GM23248 (cell line): ENCODE measurements around the gene CACHD1. TPM values are rescaled to one million over a fixed set of nuclear protein-coding genes. Genes with fewer than 3 reads are reported as not detected.

ENCODE experiments used
- DNase-seq: peaks from one replicate; pipeline ENCODE4 v3.0.0-alpha.2; 2015
- H2AFZ ChIP-seq: fragments of 200-600 bp; sonication (generic); 2 replicates; pipeline ENCODE4 v1.6.1; 2016; ENCODE audit warnings: antibody characterized with exemption
- H3F3A ChIP-seq: fragments of 200-600 bp; sonication (generic); 2 replicates; pipeline ENCODE4 v1.6.1; 2016; ENCODE audit warnings: mild to moderate bottlenecking, antibody characterized with exemption, mixed run types; ENCODE audit not compliant: insufficient read depth
- H3K27ac ChIP-seq: fragments of 200-600 bp; sonication (generic); 2 replicates; pipeline ENCODE4 v1.5.1; 2016; ENCODE audit warnings: mild to moderate bottlenecking
- H3K27me3 ChIP-seq: fragments of 200-600 bp; sonication (generic); replicated peaks from 2 replicates; pipeline ENCODE4 v1.6.1; 2016; ENCODE audit warnings: mild to moderate bottlenecking; ENCODE audit not compliant: insufficient read depth
- H3K36me3 ChIP-seq: fragments of 200-600 bp; sonication (generic); 2 replicates; pipeline ENCODE4 v1.6.1; 2016; ENCODE audit warnings: low read depth, mild to moderate bottlenecking
- H3K4me1 ChIP-seq: fragments of 200-600 bp; sonication (generic); 2 replicates; pipeline ENCODE4 v1.6.1; 2016; ENCODE audit warnings: mild to moderate bottlenecking; ENCODE audit not compliant: insufficient read depth
- H3K4me2 ChIP-seq: fragments of 200-600 bp; sonication (generic); one replicate; pipeline ENCODE4 v1.6.1; 2016; ENCODE audit warnings: mild to moderate bottlenecking; ENCODE audit not compliant: unreplicated experiment
- H3K4me3 ChIP-seq: fragments of 200-600 bp; sonication (generic); 2 replicates; pipeline ENCODE4 v1.5.1; 2016; ENCODE audit warnings: mild to moderate bottlenecking
- H3K79me2 ChIP-seq: fragments of 200-600 bp; sonication (generic); 2 replicates; pipeline ENCODE4 v1.6.1; 2016; ENCODE audit warnings: mild to moderate bottlenecking; ENCODE audit not compliant: insufficient read depth
- H3K9ac ChIP-seq: fragments of 200-600 bp; sonication (generic); 2 replicates; pipeline ENCODE4 v1.6.1; 2016; ENCODE audit warnings: mild to moderate bottlenecking
- H3K9me2 ChIP-seq: fragments of 200-600 bp; sonication (generic); 2 replicates; pipeline ENCODE4 v1.6.1; 2016; ENCODE audit warnings: mixed run types, mild to moderate bottlenecking, moderate library complexity; ENCODE audit not compliant: insufficient read depth
- H3K9me3 ChIP-seq: fragments of 200-600 bp; sonication (generic); one replicate; pipeline ENCODE4 v1.6.1; 2017; ENCODE audit warnings: low read depth
- H4K20me1 ChIP-seq: fragments of 200-600 bp; sonication (generic); 2 replicates; pipeline ENCODE4 v1.6.0; 2016; ENCODE audit not compliant: insufficient read depth
- EZH2 ChIP-seq: fragments of 200-600 bp; sonication (generic); IDR thresholded peaks from 2 replicates; pipeline ENCODE4 v1.6.1; 2018; ENCODE audit warnings: antibody characterized with exemption, mild to moderate bottlenecking; ENCODE audit not compliant: insufficient read depth, poor library complexity, severe bottlenecking
- EZH2phosphoT487 ChIP-seq: fragments of 200-600 bp; sonication (generic); IDR thresholded peaks from 2 replicates; pipeline ENCODE4 v1.6.1; 2018; ENCODE audit warnings: antibody characterized with exemption, moderate library complexity, mild to moderate bottlenecking, low read depth; ENCODE audit not compliant: insufficient read depth
- WGBS, 2 experiments: methylation state at CpG; one replicate each; pipeline ENCODE4 v1.1.6; 2015 to 2017; ENCODE audit warnings: low lambda C conversion rate in 2 of 2, low coverage in 1 of 2; ENCODE audit errors: missing lambda C conversion rate in 2 of 2; 5-methylcytosine and 5-hydroxymethylcytosine counted together
- in situ Hi-C: fragments of 300-500 bp; cut with MboI; formaldehyde crosslinking; loops from 2 replicates; pipeline ENCODE4 v1.15.0; 2020
- polyA plus RNA-seq: library from polyadenylated mRNA; unstranded; fragments of >200 nt; fragmentation: Nextera tagmentation; extraction: Ambion mirVana; gene quantifications from 2 replicates; pipeline ENCODE4 v1.2.1, GENCODE V29; 2016
- total RNA-seq: library from RNA; depleted of rRNA; stranded (reverse); fragments of >200 nt; shearing (Covaris generic); gene quantifications from 2 replicates; pipeline ENCODE4 v1.2.3, GENCODE V29; 2014

The CACHD1 gene
- total and polyA plus RNA-seq, 2 experiments from 2014 or later: 1.9 to 9.3 TPM

GRCh38 chr1:64497088-64497883, 27.4 kb downstream of the CACHD1 start:
- Histone ChIP-seq H3K9me3 (no peaks in the 10 kb centered on the region), H3K4me2 (no peak overlapping the region), H3K4me1 (peaks cover 11% of the 10 kb centered on the region; the same call in 1 of the 2 replicates), H3K79me2 (no peaks in the 10 kb centered on the region), H3K36me3 (no peaks in the 10 kb centered on the region), H3K4me3 (no peak overlapping the region), H3K27ac (no peak overlapping the region), H3F3A (no peaks in the 10 kb centered on the region), H2AFZ (no peak overlapping the region), H3K9ac (no peak overlapping the region), H3K27me3 (no peaks in the 10 kb centered on the region), H4K20me1 (no peaks in the 10 kb centered on the region), H3K9me2 (no peaks in the 10 kb centered on the region)
- in situ Hi-C loops: no loop called here
- 46 to 52% methylated on average over 4 of the region's 4 CpGs for WGBS, 2 experiments
- DNase-seq: peak; percentile 50
- no peak for TF ChIP-seq EZH2
- no peak for TF ChIP-seq EZH2phosphoT487

GRCh38 chr1:64498325-64498724, 28.4 kb downstream of the CACHD1 start:
- Histone ChIP-seq H3K4me3 (no peak overlapping the region), H3K27me3 (no peaks in the 10 kb centered on the region), H3K9me3 (no peaks in the 10 kb centered on the region), H3F3A (no peaks in the 10 kb centered on the region), H3K4me2 (no peak overlapping the region), H3K36me3 (no peaks in the 10 kb centered on the region), H3K27ac (no peak overlapping the region), H3K9me2 (no peaks in the 10 kb centered on the region), H2AFZ (no peak overlapping the region), H3K79me2 (no peaks in the 10 kb centered on the region), H3K9ac (no peak overlapping the region), H4K20me1 (no peaks in the 10 kb centered on the region), H3K4me1 (peaks cover 11% of the 10 kb centered on the region; the same call in 1 of the 2 replicates)
- no peak for TF ChIP-seq EZH2
- TF ChIP-seq EZH2phosphoT487: no peak
- no peak for DNase-seq
- 91% methylated on average over 4 of the region's 4 CpGs for WGBS, 2 experiments
- in situ Hi-C loops: no loop called here

GRCh38 chr1:64499011-64499410, 29.1 kb downstream of the CACHD1 start:
- no peak overlapping the region for H3K27ac ChIP-seq
- DNase-seq: no peak
- H3K4me3 ChIP-seq: no peak overlapping the region
- no peaks in the 10 kb centered on the region for H3K27me3 ChIP-seq
- no peak overlapping the region for H3K4me2 ChIP-seq
- no peaks in the 10 kb centered on the region for H3F3A ChIP-seq
- H3K9me2 ChIP-seq: no peaks in the 10 kb centered on the region
- WGBS, 2 experiments: 95 to 97% methylated on average over 6 of the region's 6 CpGs
- peaks cover 11% of the 10 kb centered on the region; the same call in 1 of the 2 replicates for H3K4me1 ChIP-seq
- no peaks in the 10 kb centered on the region for H3K36me3 ChIP-seq
- H3K9me3 ChIP-seq: no peaks in the 10 kb centered on the region
- no peak overlapping the region for H3K9ac ChIP-seq
- H4K20me1 ChIP-seq: no peaks in the 10 kb centered on the region
- in situ Hi-C loops: no loop called here
- TF ChIP-seq EZH2phosphoT487 (no peak), EZH2 (no peak)
- no peaks in the 10 kb centered on the region for H3K79me2 ChIP-seq
- no peak overlapping the region for H2AFZ ChIP-seq

GRCh38 chr1:64499966-64500365, 30.0 kb downstream of the CACHD1 start:
- peaks cover 11% of the 10 kb centered on the region; the same call in 1 of the 2 replicates for H3K4me1 ChIP-seq
- DNase-seq: no peak
- H3K9me2 ChIP-seq: no peaks in the 10 kb centered on the region
- no peaks in the 10 kb centered on the region for H3K27me3 ChIP-seq
- no peaks in the 10 kb centered on the region for H3F3A ChIP-seq
- H3K36me3 ChIP-seq: no peaks in the 10 kb centered on the region
- H2AFZ ChIP-seq: no peak overlapping the region
- H3K9ac ChIP-seq: no peak overlapping the region
- TF ChIP-seq EZH2phosphoT487 (no peak), EZH2 (no peak)
- no peak overlapping the region for H3K27ac ChIP-seq
- no peaks in the 10 kb centered on the region for H3K9me3 ChIP-seq
- no peak overlapping the region for H3K4me3 ChIP-seq
- no peaks in the 10 kb centered on the region for H3K79me2 ChIP-seq
- in situ Hi-C loops: no loop called here
- 100% methylated on average over 1 of the region's 1 CpG for whole genome bisulfite sequencing, 2 experiments
- H4K20me1 ChIP-seq: no peaks in the 10 kb centered on the region
- H3K4me2 ChIP-seq: no peak overlapping the region
